ENCODE data around the gene KPNA6. TPM values are rescaled to one million over a fixed set of nuclear protein-coding genes. Genes with fewer than 3 reads are reported as not detected.
"Not testable (repeated sequence)": the region's sequence is repeated elsewhere in the genome, so short reads cannot be mapped to it uniquely, and the experiment has no call there.

Gene KPNA6
- polyA plus RNA-seq, 1 of the 3 experiments (the other 2 are of a cell fraction), result 13.1 TPM

- no peak for TF ChIP-seq FOXJ3 (CRISPR knock-in tag; IDR thresholded peaks at IDR 0.05)
- no peak overlapping the region for H2AFZ ChIP-seq (ENCODE audit: low read depth)
- no peaks in the 10 kb centered on the region for H3F3A ChIP-seq (replicated peaks; ENCODE audit: insufficient read depth)
- H3K27me3 ChIP-seq (ENCODE audit: insufficient read depth), result no peaks in the 10 kb centered on the region
- no peak for DNase-seq
- no peaks in the 10 kb centered on the region for H3K4me1 ChIP-seq (ENCODE audit: control insufficient read depth in 1 of 2, insufficient read depth in 2 of 2, low read depth in 1 of 2, low read length in 1 of 2)
- H3K36me3 ChIP-seq (replicated peaks in 1 of 2; ENCODE audit: control insufficient read depth in 1 of 2, insufficient read depth in 2 of 2, low read length in 1 of 2), result peaks cover 44 to 77% of the 10 kb centered on the region in 2 experiments
- H3K9me2 ChIP-seq, result no peaks in the 10 kb centered on the region
- no peak overlapping the region for H3K4me2 ChIP-seq
- no peak overlapping the region for H3K27ac ChIP-seq (ENCODE audit: low read depth in 2 of 2, low read length in 1 of 2)
- no peaks in the 10 kb centered on the region for H4K20me1 ChIP-seq (ENCODE audit: insufficient read depth)
- ChIA-PET CTCF (no interaction called here), POLR2A (no interaction called here)
- H3K9ac ChIP-seq, result no peak overlapping the region
- H3K9me3 ChIP-seq, result no peaks in the 10 kb centered on the region
- WGBS (ENCODE audit: low lambda C conversion rate), result 100% methylated on average over 2 of the region's 2 CpGs
- H3K4me3 ChIP-seq (ENCODE audit: low read depth in 2 of 2, low read length in 1 of 2), result no peak overlapping the region
- H3K79me2 ChIP-seq (ENCODE audit: insufficient read depth), result no peaks in the 10 kb centered on the region
These were observed 55.5 kb downstream of the KPNA6 start for GRCh38 chr1:32163405-32163804.

- POLR2A ChIA-PET; H3K9ac ChIP-seq; DNase-seq; H3F3A ChIP-seq (replicated peaks; ENCODE audit: insufficient read depth); H3K4me1 ChIP-seq (ENCODE audit: control insufficient read depth in 1 of 2, insufficient read depth in 2 of 2, low read depth in 1 of 2, low read length in 1 of 2); H3K9me2 ChIP-seq; H3K79me2 ChIP-seq (ENCODE audit: insufficient read depth); H3K27ac ChIP-seq (ENCODE audit: low read depth in 2 of 2, low read length in 1 of 2); CTCF ChIA-PET; H3K4me3 ChIP-seq (ENCODE audit: low read depth in 2 of 2, low read length in 1 of 2); H3K4me2 ChIP-seq; H3K27me3 ChIP-seq (ENCODE audit: insufficient read depth); H2AFZ ChIP-seq (ENCODE audit: low read depth); H4K20me1 ChIP-seq (ENCODE audit: insufficient read depth); H3K9me3 ChIP-seq: not testable (repeated sequence)
- 97% methylated on average over 10 of the region's 10 CpGs for WGBS (ENCODE audit: low lambda C conversion rate)
- H3K36me3 ChIP-seq (replicated peaks in 1 of 2; ENCODE audit: control insufficient read depth in 1 of 2, insufficient read depth in 2 of 2, low read length in 1 of 2), result peaks cover 37 to 62% of the 10 kb centered on the region in 2 experiments
These were observed 57.8 kb downstream of the KPNA6 start for GRCh38 chr1:32165633-32166032.

- ChIA-PET CTCF (no interaction called here), POLR2A (no interaction called here)
- Histone ChIP-seq H3F3A (replicated peaks; ENCODE audit: insufficient read depth) (peaks cover 6% of the 10 kb centered on the region), H3K36me3 (replicated peaks in 1 of 2; ENCODE audit: control insufficient read depth in 1 of 2, insufficient read depth in 2 of 2, low read length in 1 of 2) (peaks cover 50 to 61% of the 10 kb centered on the region in 2 experiments), H3K27ac (ENCODE audit: low read depth in 2 of 2, low read length in 1 of 2) (no peak overlapping the region), H4K20me1 (ENCODE audit: insufficient read depth) (no peaks in the 10 kb centered on the region), H3K9me2 (no peaks in the 10 kb centered on the region), H3K4me1 (ENCODE audit: control insufficient read depth in 1 of 2, insufficient read depth in 2 of 2, low read depth in 1 of 2, low read length in 1 of 2) (no peaks in the 10 kb centered on the region), H3K9ac (no peak overlapping the region), H2AFZ (ENCODE audit: low read depth) (no peak overlapping the region), H3K4me2 (no peak overlapping the region), H3K79me2 (ENCODE audit: insufficient read depth) (no peaks in the 10 kb centered on the region), H3K9me3 (no peaks in the 10 kb centered on the region), H3K4me3 (ENCODE audit: low read depth in 2 of 2, low read length in 1 of 2) (no peak overlapping the region), H3K27me3 (ENCODE audit: insufficient read depth) (no peaks in the 10 kb centered on the region)
- DNase-seq, result no peak
- TF ChIP-seq USF2 (IDR thresholded peaks at IDR 0.05; ENCODE audit: borderline replicate concordance, low read depth, low read length) (no peak), GATA2 (CRISPR knock-in tag; IDR thresholded peaks at IDR 0.05) (no peak), EZH2phosphoT487 (IDR thresholded peaks at IDR 0.05; ENCODE audit: borderline replicate concordance, low read depth) (no peak), MXI1 (IDR thresholded peaks at IDR 0.05; ENCODE audit: low read depth, low read length) (no peak), TCF12 (IDR thresholded peaks at IDR 0.05) (no peak), MAX (IDR thresholded peaks at IDR 0.05; ENCODE audit: low read depth) (no peak), TEAD4 (IDR thresholded peaks at IDR 0.05; ENCODE audit: borderline replicate concordance, insufficient read depth) (no peak)
- WGBS (ENCODE audit: low lambda C conversion rate), result 90% methylated on average over 4 of the region's 4 CpGs
These were observed 63.1 kb downstream of the KPNA6 start for GRCh38 chr1:32170991-32171390.
